Measurements from ENCODE around the gene ASPSCR1. TPM values are rescaled to one million over a fixed set of nuclear protein-coding genes. Genes with fewer than 3 reads are reported as not detected.

ASPSCR1 gene
- total and polyA plus RNA-seq, 10 donors, result 20.2 to 58.8 (median 33.5) TPM

- TF ChIP-seq POLR2A (IDR thresholded peaks at IDR 0.05) (no peak), POLR2AphosphoS5 (IDR thresholded peaks at IDR 0.05) (no peak)
- TF ChIP-seq, protein P1, sequence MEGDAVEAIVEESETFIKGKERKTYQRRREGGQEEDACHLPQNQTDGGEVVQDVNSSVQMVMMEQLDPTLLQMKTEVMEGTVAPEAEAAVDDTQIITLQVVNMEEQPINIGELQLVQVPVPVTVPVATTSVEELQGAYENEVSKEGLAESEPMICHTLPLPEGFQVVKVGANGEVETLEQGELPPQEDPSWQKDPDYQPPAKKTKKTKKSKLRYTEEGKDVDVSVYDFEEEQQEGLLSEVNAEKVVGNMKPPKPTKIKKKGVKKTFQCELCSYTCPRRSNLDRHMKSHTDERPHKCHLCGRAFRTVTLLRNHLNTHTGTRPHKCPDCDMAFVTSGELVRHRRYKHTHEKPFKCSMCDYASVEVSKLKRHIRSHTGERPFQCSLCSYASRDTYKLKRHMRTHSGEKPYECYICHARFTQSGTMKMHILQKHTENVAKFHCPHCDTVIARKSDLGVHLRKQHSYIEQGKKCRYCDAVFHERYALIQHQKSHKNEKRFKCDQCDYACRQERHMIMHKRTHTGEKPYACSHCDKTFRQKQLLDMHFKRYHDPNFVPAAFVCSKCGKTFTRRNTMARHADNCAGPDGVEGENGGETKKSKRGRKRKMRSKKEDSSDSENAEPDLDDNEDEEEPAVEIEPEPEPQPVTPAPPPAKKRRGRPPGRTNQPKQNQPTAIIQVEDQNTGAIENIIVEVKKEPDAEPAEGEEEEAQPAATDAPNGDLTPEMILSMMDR (IDR thresholded peaks at IDR 0.05 in 8 of 11, conservative IDR thresholded peaks at IDR 0.05 in 3 of 11), result no peak
- H3K27me3 ChIP-seq (replicated peaks in 1 of 7), result peaks cover 0 to 52% (median 14%) of the 10 kb centered on the region in 7 donors
- no peak for DNase-seq
- peaks cover 0 to 3% (median 0%) of the 10 kb centered on the region in 6 donors for H3K4me1 ChIP-seq
- intact Hi-C loops (cut with DNase I; ENCODE audit: low total_unique reads), result no loop called here
- no peak overlapping the region for H3K27ac ChIP-seq
- no peak overlapping the region for H3K4me3 ChIP-seq
- H3K9me3 ChIP-seq, result no peaks in the 10 kb centered on the region
- H3K36me3 ChIP-seq, result no peaks in the 10 kb centered on the region
- WGBS, 5 donors, result 79 to 91% (median 88%) methylated on average over 9 of the region's 9 CpGs
Observed at GRCh38 chr17:81944858-81945257, 32.6 kb upstream of the ASPSCR1 start.

DNA sequence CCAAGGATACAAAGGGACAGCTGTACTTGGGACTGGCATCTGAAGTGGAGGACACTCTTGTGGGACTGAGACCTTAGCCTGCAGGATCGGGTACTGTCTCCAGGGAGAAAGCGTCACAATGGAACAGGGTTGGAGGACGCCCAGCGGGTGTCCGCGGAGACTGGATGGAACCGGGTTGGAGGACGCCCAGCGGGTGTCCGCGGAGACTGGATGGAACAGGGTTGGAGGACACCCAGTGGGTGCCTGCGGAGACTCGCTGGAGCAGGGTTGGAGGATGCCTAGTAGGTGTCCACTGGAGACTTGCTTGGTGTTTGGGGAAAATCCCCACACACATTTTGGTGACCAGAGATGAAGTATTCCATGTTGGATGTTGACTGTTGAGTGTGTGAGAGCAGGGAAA is 30.2 kb upstream of the ASPSCR1 start, which contains the start of gene MYADML2:
Gene MYADML2 (minus strand): TSS at position 45 of the 400 bp plus-strand sequence. CDS start 5,492 bp downstream, outside the sequence.
- Histone ChIP-seq H3K4me3 (no peak within 1 kb of the TSS), H3K27ac (no peak within 1 kb of the TSS), H3K27me3 (replicated peaks in 1 of 7) (peaks cover 0 to 28% (median 0%) of the 10 kb centered on the region in 7 donors), H3K36me3 (no peaks in the 10 kb centered on the region), H3K9me3 (no peaks in the 10 kb centered on the region), H3K4me1 (no peaks in the 10 kb centered on the region)
- intact Hi-C loops (cut with DNase I; ENCODE audit: low total_unique reads), result loop anchor here (2.0 kb wide), 1 partner anchor 44 kb away; no protein-coding TSS in a partner anchor
- TF ChIP-seq, protein P1 (IDR thresholded peaks at IDR 0.05 in 8 of 11, conservative IDR thresholded peaks at IDR 0.05 in 3 of 11), result no peak
- no peak for TF ChIP-seq POLR2A (IDR thresholded peaks at IDR 0.05)
- TF ChIP-seq POLR2AphosphoS5 (IDR thresholded peaks at IDR 0.05), result no peak
- no peak for DNase-seq
- 80 to 95% (median 92%) methylated on average over 13 of the region's 13 CpGs for WGBS, 5 donors

- 72 to 87% (median 82%) methylated on average over 15 to 17 of the region's 17 CpGs for WGBS, 5 donors
- H3K9me3 ChIP-seq, result no peaks in the 10 kb centered on the region
- peaks cover 0 to 23% (median 0%) of the 10 kb centered on the region in 7 donors for H3K27me3 ChIP-seq (replicated peaks in 1 of 7)
- no peaks in the 10 kb centered on the region for H3K4me1 ChIP-seq
- no peaks in the 10 kb centered on the region for H3K36me3 ChIP-seq
- intact Hi-C loops (cut with DNase I; ENCODE audit: low total_unique reads), result no loop called here
- H3K4me3 ChIP-seq, result no peak overlapping the region
- no peak overlapping the region for H3K27ac ChIP-seq
- TF ChIP-seq, protein P1 (IDR thresholded peaks at IDR 0.05 in 8 of 11, conservative IDR thresholded peaks at IDR 0.05 in 3 of 11), result no peak
- TF ChIP-seq POLR2AphosphoS5 (IDR thresholded peaks at IDR 0.05) (no peak), POLR2A (IDR thresholded peaks at IDR 0.05) (no peak)
- DNase-seq, result peak; percentile 65
Observed at GRCh38 chr17:81948635-81949378, 28.6 kb upstream of the ASPSCR1 start.

- no peak overlapping the region for H3K27ac ChIP-seq
- H3K4me1 ChIP-seq, result no peaks in the 10 kb centered on the region
- DNase-seq, result no peak
- WGBS, 5 donors, result 84 to 91% (median 88%) methylated on average over 15 of the region's 15 CpGs
- intact Hi-C loops (cut with DNase I; ENCODE audit: low total_unique reads), result no loop called here
- no peak for TF ChIP-seq POLR2AphosphoS5 (IDR thresholded peaks at IDR 0.05)
- no peak for TF ChIP-seq POLR2A (IDR thresholded peaks at IDR 0.05)
- TF ChIP-seq, protein P1 (IDR thresholded peaks at IDR 0.05 in 8 of 11, conservative IDR thresholded peaks at IDR 0.05 in 3 of 11), result no peak
- peaks cover 0 to 27% (median 0%) of the 10 kb centered on the region in 7 donors for H3K27me3 ChIP-seq (replicated peaks in 1 of 7)
- no peaks in the 10 kb centered on the region for H3K36me3 ChIP-seq
- no peak overlapping the region for H3K4me3 ChIP-seq
- H3K9me3 ChIP-seq, result no peaks in the 10 kb centered on the region
Observed at GRCh38 chr17:81950501-81950900, 26.9 kb upstream of the ASPSCR1 start.

Data from spleen (tissue), 11 donors.